ENCODE measurements around the gene ARHGAP26. TPM values are rescaled to one million over a fixed set of nuclear protein-coding genes. Genes with fewer than 3 reads are reported as not detected.

Gene ARHGAP26
- total RNA-seq, 2 donors from 2014 or later: 15.7 to 23.4 TPM

DNA sequence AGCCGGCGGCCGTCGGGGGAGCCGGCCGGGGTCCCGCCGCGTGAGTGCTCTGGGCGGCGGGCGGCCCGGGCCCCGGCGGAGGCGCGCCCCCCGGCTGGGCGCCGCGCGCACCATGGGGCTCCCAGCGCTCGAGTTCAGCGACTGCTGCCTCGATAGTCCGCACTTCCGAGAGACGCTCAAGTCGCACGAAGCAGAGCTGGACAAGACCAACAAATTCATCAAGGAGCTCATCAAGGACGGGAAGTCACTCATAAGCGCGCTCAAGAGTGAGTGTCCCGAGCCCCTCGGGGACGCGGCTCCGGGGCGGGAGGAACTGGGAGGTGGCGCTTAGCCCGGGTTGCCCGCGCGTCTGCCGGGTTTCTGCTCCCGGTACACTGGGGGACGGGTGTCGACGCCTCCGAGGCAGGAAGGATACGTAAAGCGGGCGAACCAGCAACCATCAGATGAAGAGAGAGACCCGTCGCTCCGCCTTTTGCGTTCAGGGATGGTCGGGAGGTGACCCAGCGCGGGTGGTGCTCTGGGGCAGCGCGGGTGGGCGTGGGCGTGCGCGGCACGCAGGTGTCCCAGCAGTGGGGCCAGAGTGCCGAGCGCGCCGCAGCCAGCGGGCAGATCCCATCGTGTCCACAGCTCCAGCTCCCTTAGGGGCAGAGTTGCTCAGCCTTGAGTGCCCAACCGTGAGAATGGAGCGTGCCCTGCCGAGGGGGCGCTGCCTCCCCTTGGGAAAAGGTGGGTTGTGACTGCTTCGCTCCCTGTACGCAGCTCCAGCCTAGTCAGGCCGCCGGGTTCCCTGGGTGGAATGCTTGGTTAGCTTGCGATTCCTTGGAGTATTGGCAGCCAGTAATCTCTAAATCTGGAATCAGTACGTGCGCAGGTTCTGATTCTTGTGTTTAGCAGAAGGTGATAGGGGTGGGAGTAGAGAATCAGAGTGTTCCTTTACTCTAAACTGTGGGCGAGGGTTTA, 753 bp downstream of the ARHGAP26 start:
- ATAC-seq (peak; percentile 26 to 39), DNase-seq (ENCODE audit: low spot score in 2 of 2) (peak; percentile 60 to 64)
- Mint-ChIP-seq H3K36me3 (peaks cover 0 to 6% of the 10 kb centered on the region in 2 donors), H3K27ac (peak overlapping the region; percentile 70 to 95), H3K9me3 (no peaks in the 10 kb centered on the region)

DNA sequence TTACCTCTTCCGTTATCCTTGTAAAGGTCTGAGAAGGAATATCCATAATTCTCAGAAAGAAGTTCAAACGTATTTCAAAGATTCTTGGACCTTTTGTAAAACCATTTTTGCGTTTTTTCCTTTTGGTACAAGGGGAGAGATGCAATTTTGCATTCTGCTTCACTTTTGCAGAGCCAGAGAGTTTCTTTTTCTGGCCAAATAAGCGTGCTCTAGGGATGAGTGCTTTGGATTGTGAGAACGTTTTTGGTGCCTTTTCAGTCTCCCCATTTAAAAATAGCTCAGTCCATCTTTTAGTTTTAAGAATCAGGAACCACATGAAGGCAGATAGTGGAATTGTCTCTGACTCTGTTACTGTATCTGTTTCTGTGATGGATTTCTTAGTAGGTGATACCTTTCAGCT, 1.5 kb downstream of the ARHGAP26 start:
- Mint-ChIP-seq H3K9me3 (no peaks in the 10 kb centered on the region), H3K27ac (peak overlapping the region in 1 of 2 donors; percentile 70), H3K36me3 (peaks cover 0 to 6% of the 10 kb centered on the region in 2 donors)
- DNase-seq (ENCODE audit: low spot score in 2 of 2) (no peak), ATAC-seq (no peak)

GRCh38 chr5:142772446-142773293, 2.5 kb downstream of the ARHGAP26 start:
- Mint-ChIP-seq H3K27ac (no peak overlapping the region), H3K9me3 (no peaks in the 10 kb centered on the region), H3K36me3 (peaks cover 0 to 6% of the 10 kb centered on the region in 2 donors)
- DNase-seq (ENCODE audit: low spot score in 2 of 2): no peak
- ATAC-seq: peak in 1 of 2 donors; percentile 29

DNA sequence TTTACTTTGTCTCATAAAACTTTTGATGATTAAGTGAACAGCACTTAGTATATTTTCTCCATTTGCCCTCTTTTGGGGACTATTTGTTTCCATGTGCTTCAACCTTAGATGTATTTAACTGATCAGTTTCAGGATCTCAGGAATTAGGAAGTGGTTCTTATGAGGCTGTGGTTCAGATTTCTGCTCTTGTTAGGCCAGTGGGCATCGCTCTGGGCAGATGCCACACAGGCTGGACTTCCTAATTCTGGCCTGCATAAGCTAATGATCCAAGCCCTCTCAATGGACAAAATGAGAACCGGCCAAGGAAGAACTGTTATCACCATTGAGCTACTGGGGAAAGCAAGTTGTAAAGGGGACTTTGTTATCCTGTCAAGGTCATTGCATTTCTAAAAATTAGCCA, 6.9 kb downstream of the ARHGAP26 start:
- no peaks in the 10 kb centered on the region for H3K36me3 Mint-ChIP-seq
- H3K27ac Mint-ChIP-seq: no peak overlapping the region
- DNase-seq (ENCODE audit: low spot score in 2 of 2) (no peak), ATAC-seq (no peak)
- H3K9me3 Mint-ChIP-seq: no peaks in the 10 kb centered on the region

GRCh38 chr5:142777850-142778249, 7.7 kb downstream of the ARHGAP26 start:
- DNase-seq (ENCODE audit: low spot score in 2 of 2): no peak

DNA sequence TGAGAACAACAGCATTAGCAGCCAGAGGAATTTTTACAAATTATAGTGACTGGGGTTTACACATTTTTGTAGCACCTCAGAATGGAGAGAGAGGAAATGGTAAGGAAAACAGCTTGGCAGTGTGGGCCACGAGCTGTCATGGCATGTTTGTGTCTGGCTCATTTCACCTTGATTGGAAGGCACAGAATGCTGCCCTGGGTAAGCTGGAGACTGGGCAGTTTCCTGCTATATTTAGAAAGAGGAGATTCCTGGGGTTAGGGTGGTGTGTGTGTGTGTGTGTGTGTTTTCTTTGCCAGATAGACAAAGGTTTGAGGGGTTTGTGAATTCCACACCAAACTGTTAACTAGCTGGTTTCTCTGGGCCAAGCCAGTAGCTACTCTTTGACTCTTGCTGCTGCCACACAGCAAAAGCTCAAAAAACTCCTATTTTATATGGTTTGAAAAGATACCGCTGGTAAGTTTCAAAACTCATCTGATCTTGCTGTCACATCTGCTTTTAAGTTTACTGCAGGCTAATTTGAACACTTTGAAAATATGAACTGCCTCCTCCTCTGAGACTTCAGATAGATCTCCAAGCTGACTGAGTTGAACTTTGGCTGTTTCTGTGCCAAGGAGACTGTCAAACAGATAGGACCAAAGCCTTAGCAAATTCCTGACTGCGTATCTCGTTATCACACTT, 9.1 kb downstream of the ARHGAP26 start:
- DNase-seq (ENCODE audit: low spot score in 2 of 2) (no peak), ATAC-seq (no peak)
- Mint-ChIP-seq H3K9me3 (no peaks in the 10 kb centered on the region), H3K27ac (no peak overlapping the region), H3K36me3 (peaks cover 0 to under 1% of the 10 kb centered on the region in 2 donors)

More at GRCh38 chr5:142777850-142778249, 7.7 kb downstream of the ARHGAP26 start:
- Mint-ChIP-seq H3K36me3 (no peaks in the 10 kb centered on the region), H3K9me3 (no peaks in the 10 kb centered on the region), H3K27ac (no peak overlapping the region)
- ATAC-seq: peak in 1 of 2 donors; percentile 31

GRCh38 chr5:142780871-142781270, 10.7 kb downstream of the ARHGAP26 start:
- H3K36me3 Mint-ChIP-seq: peaks cover 6 to 14% of the 10 kb centered on the region in 2 donors
- no peak for DNase-seq (ENCODE audit: low spot score in 2 of 2)
- ATAC-seq: no peak
- H3K9me3 Mint-ChIP-seq: peaks cover 3 to 5% of the 10 kb centered on the region in 2 donors
- H3K27ac Mint-ChIP-seq: no peak overlapping the region

DNA sequence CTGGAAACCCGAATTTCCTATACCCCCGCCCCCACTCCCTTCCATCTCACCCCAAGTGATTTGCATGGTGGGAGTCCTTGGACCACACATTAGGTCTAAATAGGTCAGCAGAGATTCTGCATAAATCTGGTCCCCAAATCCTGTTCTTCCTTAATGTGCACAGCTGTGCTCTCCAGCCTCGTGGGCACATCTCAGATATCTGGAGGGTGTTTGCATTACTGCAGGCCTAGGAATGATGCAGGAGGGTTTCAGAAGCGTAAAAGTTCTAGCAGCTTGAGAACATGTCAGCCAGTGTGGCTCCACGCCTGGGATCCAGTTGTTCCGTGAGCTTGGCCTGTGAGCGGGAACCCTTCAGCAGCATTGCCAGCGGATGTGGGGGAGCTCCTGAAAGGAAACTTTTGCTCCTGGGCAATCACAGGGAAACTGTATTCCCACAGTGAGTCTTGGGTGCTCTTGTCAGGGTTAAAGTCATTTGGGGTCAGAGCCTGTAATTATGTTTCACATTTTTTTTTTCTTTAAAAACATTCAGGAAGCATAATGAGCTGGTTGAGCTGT, 12.9 kb downstream of the ARHGAP26 start:
- H3K27ac Mint-ChIP-seq: peak overlapping the region; percentile 69 to 79
- no peak for DNase-seq (ENCODE audit: low spot score in 2 of 2)
- no peak for ATAC-seq
- H3K9me3 Mint-ChIP-seq: peaks cover 3 to 5% of the 10 kb centered on the region in 2 donors
- peaks cover 6 to 18% of the 10 kb centered on the region in 2 donors for H3K36me3 Mint-ChIP-seq

DNA sequence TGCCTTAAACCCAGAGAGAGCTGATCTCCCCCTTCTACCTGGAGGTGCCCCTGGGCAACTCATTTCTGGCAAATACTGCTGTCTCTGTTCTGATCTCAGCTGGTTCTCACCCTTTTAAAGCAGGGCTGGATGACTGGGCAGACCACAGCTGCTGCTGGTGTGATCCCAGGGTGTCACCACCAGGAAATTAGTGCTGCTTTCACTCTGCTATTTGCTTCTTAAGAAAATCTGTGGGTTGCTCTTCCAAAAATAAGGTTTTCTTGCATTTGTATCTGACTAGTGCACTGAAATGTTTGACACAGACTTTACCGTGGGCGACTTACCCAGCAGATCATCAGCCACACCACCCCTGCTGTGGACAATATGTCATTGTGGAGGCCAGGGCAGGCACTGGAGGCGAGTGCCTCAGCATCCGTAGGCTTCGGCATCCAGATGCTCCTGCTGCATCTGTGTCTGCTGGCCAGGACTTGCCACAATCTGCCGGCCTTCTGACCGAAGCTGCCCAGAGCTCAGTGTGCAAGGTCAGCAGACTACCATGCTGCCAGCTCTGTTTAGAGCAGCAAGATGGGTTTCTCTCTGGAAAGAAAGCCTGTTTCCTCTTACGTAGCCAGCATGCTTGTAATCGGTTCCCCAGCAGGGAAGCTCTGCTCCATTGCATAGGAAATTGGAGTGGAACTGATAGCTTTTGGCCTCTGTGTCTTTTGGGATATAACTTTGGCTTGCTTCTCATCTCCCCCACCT, 13.6 kb downstream of the ARHGAP26 start:
- peak; percentile 70 to 76 for DNase-seq (ENCODE audit: low spot score in 2 of 2)
- peak; percentile 97 to 98 for ATAC-seq
- Mint-ChIP-seq H3K27ac (peak overlapping the region; percentile 69 to 79), H3K9me3 (peaks cover 3 to 5% of the 10 kb centered on the region in 2 donors), H3K36me3 (peaks cover 6 to 18% of the 10 kb centered on the region in 2 donors)

GRCh38 chr5:142784401-142784955, 14.3 kb downstream of the ARHGAP26 start:
- peaks cover 6 to 18% of the 10 kb centered on the region in 2 donors for H3K36me3 Mint-ChIP-seq
- ATAC-seq (no peak), DNase-seq (ENCODE audit: low spot score in 2 of 2) (no peak)
- peaks cover 3 to 5% of the 10 kb centered on the region in 2 donors for H3K9me3 Mint-ChIP-seq
- H3K27ac Mint-ChIP-seq: peak overlapping the region; percentile 69 to 79

- no peak for DNase-seq (ENCODE audit: low spot score in 2 of 2)
- Mint-ChIP-seq H3K9me3 (peaks cover 3 to 5% of the 10 kb centered on the region in 2 donors), H3K36me3 (peaks cover 6 to 18% of the 10 kb centered on the region in 2 donors), H3K27ac (no peak overlapping the region)
- ATAC-seq: no peak
Observed at GRCh38 chr5:142785206-142785605, 15.0 kb downstream of the ARHGAP26 start.

GRCh38 chr5:142789206-142789605, 19.0 kb downstream of the ARHGAP26 start:
- H3K27ac Mint-ChIP-seq: no peak overlapping the region
- peaks cover 3 to 5% of the 10 kb centered on the region in 2 donors for H3K9me3 Mint-ChIP-seq
- ATAC-seq (no peak), DNase-seq (ENCODE audit: low spot score in 2 of 2) (no peak)
- H3K36me3 Mint-ChIP-seq: peaks cover 6 to 18% of the 10 kb centered on the region in 2 donors

GRCh38 chr5:142792012-142792864, 22.1 kb downstream of the ARHGAP26 start:
- no peak overlapping the region for H3K27ac Mint-ChIP-seq
- peaks cover 0 to under 1% of the 10 kb centered on the region in 2 donors for H3K36me3 Mint-ChIP-seq
- no peaks in the 10 kb centered on the region for H3K9me3 Mint-ChIP-seq
- DNase-seq (ENCODE audit: low spot score in 2 of 2) (no peak), ATAC-seq (no peak)

- no peaks in the 10 kb centered on the region for H3K9me3 Mint-ChIP-seq
- ATAC-seq (no peak), DNase-seq (ENCODE audit: low spot score in 2 of 2) (no peak)
- no peak overlapping the region for H3K27ac Mint-ChIP-seq
- H3K36me3 Mint-ChIP-seq: no peaks in the 10 kb centered on the region
Observed at GRCh38 chr5:142792865-142793232, 22.7 kb downstream of the ARHGAP26 start.

All from activated naive CD4-positive, alpha-beta T cell treated with anti-CD3 and anti-CD28 coated beads, Interleukin-2, amount 50 U/mL, for 72 hours (primary cell).